HEK293 (cell line): ENCODE data around the gene ILF3.

Source experiments
- CTCF ChIP-seq: fragments of 450-650 bp; formaldehyde crosslinking; IDR thresholded peaks from 2 replicates; pipeline ENCODE4 v1.5.1; 2016; ENCODE audit warnings: missing biosample characterization, missing genetic modification characterization
- PRDM4 ChIP-seq: fragments of 450-650 bp; formaldehyde crosslinking; IDR thresholded peaks from 2 replicates; pipeline ENCODE4 v1.5.1; 2017; ENCODE audit warnings: missing biosample characterization, missing genetic modification characterization
- REPIN1 ChIP-seq: fragments of 450-650 bp; formaldehyde crosslinking; IDR thresholded peaks from 2 replicates; pipeline ENCODE4 v1.5.1; 2017; ENCODE audit warnings: missing biosample characterization, missing genetic modification characterization, low read depth
- ZNF292 ChIP-seq: fragments of 450-650 bp; formaldehyde crosslinking; IDR thresholded peaks from 2 replicates; pipeline ENCODE4 v1.5.1; 2016; ENCODE audit warnings: low read depth, missing biosample characterization, missing genetic modification characterization, borderline replicate concordance
- ZNF324 ChIP-seq: fragments of 450-650 bp; formaldehyde crosslinking; IDR thresholded peaks from 2 replicates; pipeline ENCODE4 v1.5.1; 2016; ENCODE audit warnings: missing biosample characterization, missing genetic modification characterization
- ZNF623 ChIP-seq: fragments of 450-650 bp; formaldehyde crosslinking; IDR thresholded peaks from 2 replicates; pipeline ENCODE4 v1.5.1; 2016; ENCODE audit warnings: missing biosample characterization, missing genetic modification characterization
- ZNF639 ChIP-seq: fragments of 450-650 bp; formaldehyde crosslinking; IDR thresholded peaks from 2 replicates; pipeline ENCODE4 v1.5.1; 2016; ENCODE audit warnings: missing biosample characterization, missing genetic modification characterization
- ZNF777 ChIP-seq: fragments of 450-650 bp; formaldehyde crosslinking; IDR thresholded peaks from 2 replicates; pipeline ENCODE4 v1.5.1; 2017; ENCODE audit warnings: missing biosample characterization, missing genetic modification characterization, borderline replicate concordance

- TF ChIP-seq ZNF623 (tag by site-specific recombination): no peak
- TF ChIP-seq REPIN1 (tag by site-specific recombination): no peak
- no peak for TF ChIP-seq ZNF777 (tag by site-specific recombination)
- no peak for TF ChIP-seq CTCF (tag by site-specific recombination)
- TF ChIP-seq PRDM4 (tag by site-specific recombination): no peak
- TF ChIP-seq ZNF324: no peak
- no peak for TF ChIP-seq ZNF639 (tag by site-specific recombination)
- no peak for TF ChIP-seq ZNF292 (tag by site-specific recombination)
Observed at GRCh38 chr19:10634963-10635362, 19.2 kb upstream of the ILF3 start.
